Erythroblast (primary cell): Measurements from ENCODE around the gene GABBR1.

ENCODE experiments used
- DNase-seq, 2 experiments: peaks; one replicate each; lab custom pipeline; 2025; lab: John Stamatoyannopoulos, UW
- GATA1 ChIP-seq: IDR thresholded peaks from 2 replicates; pipeline ENCODE4 v1.6.1; 2011; ENCODE audit warnings: low read depth, mild to moderate bottlenecking, control low read depth, low read length, moderate library complexity
- POLR2A ChIP-seq: IDR thresholded peaks from 2 replicates; pipeline ENCODE4 v1.6.1; 2011; ENCODE audit warnings: mild to moderate bottlenecking, low read length

The GABBR1 gene

GRCh38 chr6:29641430-29642148 lies 8.6 kb upstream of the GABBR1 start:
- peak; percentile 44 to 46 for DNase-seq
- TF ChIP-seq GATA1 (no peak), POLR2A (no peak)

GRCh38 chr6:29637247-29637646 lies 4.3 kb upstream of the GABBR1 start:
- no peak for TF ChIP-seq POLR2A
- no peak for DNase-seq

- TF ChIP-seq GATA1 (no peak), POLR2A (no peak)
- DNase-seq: no peak
These were observed 537 bp upstream of the GABBR1 start for GRCh38 chr6:29633534-29633905.

GRCh38 chr6:29631860-29632731 lies 887 bp downstream of the GABBR1 start:
- peak; percentile 44 to 50 for DNase-seq
- TF ChIP-seq GATA1 (no peak), POLR2A (no peak)

GRCh38 chr6:29631209-29631810 lies 1.7 kb downstream of the GABBR1 start:
- peak; percentile 16 to 29 for DNase-seq
- TF ChIP-seq POLR2A (no peak), GATA1 (no peak)

- TF ChIP-seq POLR2A (no peak), GATA1 (no peak)
- no peak for DNase-seq
These were observed 2.7 kb downstream of the GABBR1 start for GRCh38 chr6:29630315-29630714.

GRCh38 chr6:29629571-29629970 lies 3.4 kb downstream of the GABBR1 start:
- TF ChIP-seq GATA1 (no peak), POLR2A (no peak)
- DNase-seq: no peak

- TF ChIP-seq GATA1: no peak
- no peak for TF ChIP-seq POLR2A
- DNase-seq: peak; percentile 21 to 51
These were observed 4.3 kb downstream of the GABBR1 start for GRCh38 chr6:29628419-29629281.

- TF ChIP-seq POLR2A: no peak
- TF ChIP-seq GATA1: no peak
- peak; percentile 37 to 44 for DNase-seq
These were observed 5.1 kb downstream of the GABBR1 start for GRCh38 chr6:29627755-29628418.

GRCh38 chr6:29626948-29627754 lies 5.8 kb downstream of the GABBR1 start:
- TF ChIP-seq POLR2A (no peak), GATA1 (no peak)
- no peak for DNase-seq

GRCh38 chr6:29625337-29625930 lies 7.5 kb downstream of the GABBR1 start:
- TF ChIP-seq POLR2A: no peak
- TF ChIP-seq GATA1: no peak

GRCh38 chr6:29624520-29624961 lies 8.4 kb downstream of the GABBR1 start:
- TF ChIP-seq GATA1 (no peak), POLR2A (no peak)
- DNase-seq: no peak

More at GRCh38 chr6:29625337-29625930, 7.5 kb downstream of the GABBR1 start:
- no peak for DNase-seq
